ENCODE results near the gene KIAA1958.
A peak's percentile ranks its signal among the peaks of the same experiment; 100 is the strongest.

Gene KIAA1958

DNA sequence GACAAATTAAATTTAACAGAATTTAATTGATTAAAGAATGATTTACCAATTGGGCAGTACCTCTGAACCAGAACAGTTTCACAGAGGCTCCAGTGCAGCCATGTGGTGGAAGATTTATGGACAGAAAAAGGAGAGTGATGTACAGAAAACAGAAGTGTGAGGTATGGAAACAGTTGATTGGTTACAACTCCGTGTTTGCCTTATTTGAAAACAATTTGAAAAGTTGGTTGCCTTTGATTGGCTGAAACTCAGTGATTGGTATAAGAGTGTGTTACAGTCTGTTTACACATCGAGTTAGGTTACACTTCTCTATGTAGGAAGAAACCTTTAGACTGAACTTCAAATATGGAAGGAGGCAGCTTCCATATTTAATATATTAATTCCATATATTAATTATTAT, 30.1 kb downstream of the KIAA1958 start:
- TF ChIP-seq JUND (IDR thresholded peaks at IDR 0.05; ENCODE audit: low read depth): no peak
- in situ Hi-C loops (cut with HindIII; ENCODE audit: low pct_unique_long_range_greater_than_20kb, low sequenced_read_pairs): no loop called here
- DNase-seq (ENCODE audit: low read depth in 1 of 2, low spot score in 1 of 2): peak in 1 of 2 experiments; percentile 33

DNA sequence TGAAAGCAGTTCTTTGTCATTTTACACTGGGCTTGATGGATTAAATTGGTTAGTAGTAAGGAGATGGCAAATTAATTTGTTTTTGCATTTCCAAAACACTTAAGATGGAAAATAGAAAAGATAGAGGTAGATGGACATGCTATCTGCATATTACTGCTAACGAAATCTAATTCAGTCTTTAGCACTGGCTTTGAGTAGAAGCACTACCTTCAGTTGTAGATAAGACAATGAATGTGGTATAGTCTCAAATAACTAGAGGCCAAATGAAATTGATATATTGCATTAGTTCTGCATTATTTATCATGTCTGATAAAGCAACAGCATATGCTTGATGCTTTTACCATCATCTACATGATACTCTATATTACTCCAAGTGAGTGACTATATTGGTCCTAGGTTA, 33.4 kb downstream of the KIAA1958 start:
- in situ Hi-C loops (cut with HindIII; ENCODE audit: low pct_unique_long_range_greater_than_20kb, low sequenced_read_pairs): no loop called here
- TF ChIP-seq JUND (IDR thresholded peaks at IDR 0.05; ENCODE audit: low read depth): no peak
- no peak for DNase-seq (ENCODE audit: low read depth in 1 of 2, low spot score in 1 of 2)

DNA sequence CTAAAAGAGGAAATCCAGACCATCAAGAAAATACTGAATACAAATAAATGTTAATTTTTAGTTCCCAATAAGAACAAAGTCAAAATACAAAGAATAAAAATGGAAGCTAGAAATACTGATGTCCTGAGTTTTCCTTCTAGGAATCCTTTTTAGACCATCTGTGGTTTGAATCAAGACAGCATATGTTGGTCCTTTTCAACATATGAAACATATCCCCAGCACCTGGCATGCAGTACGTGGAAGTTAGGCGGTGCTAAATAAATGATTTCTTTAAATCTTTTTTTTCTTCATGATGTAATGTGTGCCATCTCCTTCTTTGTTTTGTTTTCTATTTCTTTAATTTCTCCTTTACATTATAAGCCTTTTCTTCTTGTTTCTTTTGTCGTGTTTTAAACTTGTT, 34.0 kb downstream of the KIAA1958 start:
- TF ChIP-seq JUND (IDR thresholded peaks at IDR 0.05; ENCODE audit: low read depth): no peak
- DNase-seq (ENCODE audit: low read depth in 1 of 2, low spot score in 1 of 2): no peak
- in situ Hi-C loops (cut with HindIII; ENCODE audit: low pct_unique_long_range_greater_than_20kb, low sequenced_read_pairs): no loop called here

- TF ChIP-seq JUND (IDR thresholded peaks at IDR 0.05; ENCODE audit: low read depth): no peak
- in situ Hi-C loops (cut with HindIII; ENCODE audit: low pct_unique_long_range_greater_than_20kb, low sequenced_read_pairs): no loop called here
These were observed 40.3 kb downstream of the KIAA1958 start for GRCh38 chr9:112526973-112527372.

DNA sequence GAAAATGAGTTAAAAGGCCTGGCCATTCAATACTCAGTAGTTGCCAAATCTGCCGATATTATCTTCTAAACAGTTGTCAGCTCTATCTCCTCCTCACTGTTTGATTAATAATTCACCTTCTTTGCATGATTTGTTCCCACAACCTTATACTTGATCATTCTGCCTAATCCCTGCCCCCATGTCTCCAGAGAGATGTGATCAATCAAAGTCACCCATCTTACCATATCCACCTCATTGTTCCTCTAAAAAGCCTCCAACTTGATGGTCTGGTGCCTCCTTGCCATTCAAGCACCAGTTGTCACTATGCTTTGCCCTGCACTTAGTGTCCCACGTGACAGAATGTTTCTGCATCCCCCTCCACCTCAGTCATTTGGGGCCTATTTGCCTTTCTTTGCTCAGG, 41.3 kb downstream of the KIAA1958 start:
- no peak for TF ChIP-seq JUND (IDR thresholded peaks at IDR 0.05; ENCODE audit: low read depth)
- DNase-seq (ENCODE audit: low read depth in 1 of 2, low spot score in 1 of 2): no peak
- in situ Hi-C loops (cut with HindIII; ENCODE audit: low pct_unique_long_range_greater_than_20kb, low sequenced_read_pairs): no loop called here

More at GRCh38 chr9:112526973-112527372, 40.3 kb downstream of the KIAA1958 start:
- no peak for DNase-seq (ENCODE audit: low read depth in 1 of 2, low spot score in 1 of 2)

GRCh38 chr9:112529316-112529715, 42.7 kb downstream of the KIAA1958 start:
- no peak for DNase-seq (ENCODE audit: low read depth in 1 of 2, low spot score in 1 of 2)
- in situ Hi-C loops (cut with HindIII; ENCODE audit: low pct_unique_long_range_greater_than_20kb, low sequenced_read_pairs): no loop called here
- no peak for TF ChIP-seq JUND (IDR thresholded peaks at IDR 0.05; ENCODE audit: low read depth)

DNA sequence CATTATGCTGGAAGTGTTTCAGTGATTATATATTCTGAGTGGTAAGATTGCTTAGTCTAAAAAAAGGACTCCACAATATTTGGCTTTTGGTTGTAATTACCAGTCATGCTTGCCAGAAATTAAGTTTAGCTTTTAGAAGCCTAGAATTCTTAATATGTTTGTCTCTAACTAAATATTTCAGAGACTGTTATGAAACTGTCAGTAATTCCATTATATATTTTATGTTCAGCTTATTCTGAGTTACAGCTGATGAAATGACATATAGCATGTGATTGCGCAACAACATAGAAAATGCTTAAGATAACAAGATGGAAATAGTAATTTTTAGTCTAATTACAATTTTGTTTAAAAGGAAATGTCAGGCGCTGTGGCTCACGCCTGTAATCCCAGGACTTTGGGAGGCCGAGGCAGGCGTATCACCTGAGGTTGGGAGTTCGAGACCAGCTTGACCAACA, 44.2 kb downstream of the KIAA1958 start:
- no peak for TF ChIP-seq JUND (IDR thresholded peaks at IDR 0.05; ENCODE audit: low read depth)
- DNase-seq (ENCODE audit: low read depth in 1 of 2, low spot score in 1 of 2): no peak
- in situ Hi-C loops (cut with HindIII; ENCODE audit: low pct_unique_long_range_greater_than_20kb, low sequenced_read_pairs): no loop called here

GRCh38 chr9:112531666-112532282, 45.1 kb downstream of the KIAA1958 start:
- in situ Hi-C loops (cut with HindIII; ENCODE audit: low pct_unique_long_range_greater_than_20kb, low sequenced_read_pairs): no loop called here
- DNase-seq (ENCODE audit: low read depth in 1 of 2, low spot score in 1 of 2): no peak
- no peak for TF ChIP-seq JUND (IDR thresholded peaks at IDR 0.05; ENCODE audit: low read depth)

DNA sequence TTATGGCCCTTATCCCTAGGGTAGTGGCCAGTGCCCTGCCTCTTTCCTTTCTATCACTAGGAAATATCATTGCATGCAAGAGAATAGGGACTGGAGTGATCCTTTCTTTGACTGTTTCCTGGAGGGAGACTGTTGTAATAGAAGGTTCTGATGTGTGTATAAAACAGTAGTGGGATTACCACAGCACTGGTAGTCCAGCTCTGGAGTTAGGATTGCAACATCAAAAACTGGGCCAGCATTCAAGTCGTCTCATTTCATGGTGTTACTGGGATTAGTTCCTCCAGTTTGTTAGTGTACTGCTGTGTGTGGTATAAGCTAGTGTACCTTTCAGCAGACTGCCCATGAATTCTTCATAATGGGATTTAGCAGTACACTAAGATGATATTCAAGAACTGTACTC, 45.8 kb downstream of the KIAA1958 start:
- no peak for TF ChIP-seq JUND (IDR thresholded peaks at IDR 0.05; ENCODE audit: low read depth)
- in situ Hi-C loops (cut with HindIII; ENCODE audit: low pct_unique_long_range_greater_than_20kb, low sequenced_read_pairs): no loop called here
- no peak for DNase-seq (ENCODE audit: low read depth in 1 of 2, low spot score in 1 of 2)

DNA sequence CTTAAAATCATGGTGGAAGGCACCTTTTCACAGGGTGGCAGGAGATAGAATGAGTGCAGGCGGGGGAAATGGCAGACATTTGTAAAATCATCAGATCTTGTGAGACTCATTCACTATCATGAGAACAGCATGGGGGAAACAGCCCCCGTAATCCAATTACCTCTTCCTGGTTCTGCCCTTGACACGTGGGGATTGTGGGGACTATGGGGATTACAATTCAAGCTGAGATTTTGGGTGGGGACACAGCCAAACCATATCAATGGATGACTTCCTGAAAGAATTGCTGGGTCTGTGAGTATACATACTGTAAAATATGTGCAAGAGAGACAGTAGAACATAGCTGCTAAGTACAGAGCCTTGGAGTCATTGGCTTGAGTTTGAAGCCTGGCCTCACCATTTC, 47.0 kb downstream of the KIAA1958 start:
- no peak for DNase-seq (ENCODE audit: low read depth in 1 of 2, low spot score in 1 of 2)
- in situ Hi-C loops (cut with HindIII; ENCODE audit: low pct_unique_long_range_greater_than_20kb, low sequenced_read_pairs): no loop called here
- TF ChIP-seq JUND (IDR thresholded peaks at IDR 0.05; ENCODE audit: low read depth): no peak

- DNase-seq (ENCODE audit: low read depth in 1 of 2, low spot score in 1 of 2): no peak
- in situ Hi-C loops (cut with HindIII; ENCODE audit: low pct_unique_long_range_greater_than_20kb, low sequenced_read_pairs): no loop called here
- TF ChIP-seq JUND (IDR thresholded peaks at IDR 0.05; ENCODE audit: low read depth): no peak
These were observed 48.7 kb downstream of the KIAA1958 start for GRCh38 chr9:112535301-112535700.

GRCh38 chr9:112535811-112536210, 49.2 kb downstream of the KIAA1958 start:
- in situ Hi-C loops (cut with HindIII; ENCODE audit: low pct_unique_long_range_greater_than_20kb, low sequenced_read_pairs): no loop called here
- no peak for DNase-seq (ENCODE audit: low read depth in 1 of 2, low spot score in 1 of 2)
- no peak for TF ChIP-seq JUND (IDR thresholded peaks at IDR 0.05; ENCODE audit: low read depth)

DNA sequence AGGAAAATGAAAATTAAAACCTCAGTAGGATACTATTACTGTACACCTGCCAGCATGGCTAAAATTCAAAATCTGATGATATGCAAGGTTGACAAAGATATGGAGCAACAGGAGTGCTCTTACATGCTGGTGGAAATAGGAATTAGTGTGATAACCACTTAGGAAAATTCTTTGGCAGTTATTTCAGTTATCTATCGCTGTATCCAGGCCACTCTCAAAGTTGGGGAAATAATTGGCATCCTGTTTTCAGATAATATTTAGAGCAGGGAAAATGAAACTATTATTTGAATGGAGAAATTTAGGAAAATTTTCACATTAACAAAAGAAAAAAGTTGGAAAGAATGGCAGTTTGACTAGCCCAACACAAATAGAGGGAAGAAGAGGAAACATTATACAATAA, 50.9 kb downstream of the KIAA1958 start:
- no peak for TF ChIP-seq JUND (IDR thresholded peaks at IDR 0.05; ENCODE audit: low read depth)
- in situ Hi-C loops (cut with HindIII; ENCODE audit: low pct_unique_long_range_greater_than_20kb, low sequenced_read_pairs): no loop called here
- DNase-seq (ENCODE audit: low read depth in 1 of 2, low spot score in 1 of 2): no peak

- no peak for TF ChIP-seq JUND (IDR thresholded peaks at IDR 0.05; ENCODE audit: low read depth)
- DNase-seq (ENCODE audit: low read depth in 1 of 2, low spot score in 1 of 2): no peak
- in situ Hi-C loops (cut with HindIII; ENCODE audit: low pct_unique_long_range_greater_than_20kb, low sequenced_read_pairs): no loop called here
These were observed 54.2 kb downstream of the KIAA1958 start for GRCh38 chr9:112540800-112541199.
